Effector CD4-positive, alpha-beta T cell (primary cell): Measurements from ENCODE around the gene INSYN1. TPM values are rescaled to one million over a fixed set of nuclear protein-coding genes. Genes with fewer than 3 reads are reported as not detected.
"Not testable (repeated sequence)": the region's sequence is repeated elsewhere in the genome, so short reads cannot be mapped to it uniquely, and the experiment has no call there.

Experiments used
- DNase-seq: peaks from one replicate; pipeline ENCODE4 v3.0.0-alpha.2; 2020
- total RNA-seq: gene quantifications from one replicate; lab custom pipeline; 2026; lab: John Stamatoyannopoulos, UW

The INSYN1 gene
- not detected for total RNA-seq

- DNase-seq, result no peak
Observed at GRCh38 chr15:73753250-73754130, at the start of gene INSYN1. Gene INSYN1, minus strand, starts transcription at chr15:73753351. Its CDS starts 2,221 bp downstream, at chr15:73751130.

- DNase-seq, result no peak
Observed at GRCh38 chr15:73802431-73803041, 49.4 kb upstream of the INSYN1 start.

- DNase-seq, result no peak
Observed at GRCh38 chr15:73800662-73801345, 47.7 kb upstream of the INSYN1 start.

GRCh38 chr15:73799466-73799865 is 46.3 kb upstream of the INSYN1 start:
- DNase-seq, result no peak

GRCh38 chr15:73797366-73798158 is 44.4 kb upstream of the INSYN1 start:
- DNase-seq, result no peak

- no peak for DNase-seq
Observed at GRCh38 chr15:73796331-73796831, 43.2 kb upstream of the INSYN1 start.

- DNase-seq, result no peak
Observed at GRCh38 chr15:73794443-73795133, 41.4 kb upstream of the INSYN1 start.

GRCh38 chr15:73792899-73793541 is 39.9 kb upstream of the INSYN1 start:
- not testable (repeated sequence) for DNase-seq

GRCh38 chr15:73792415-73792814 is 39.3 kb upstream of the INSYN1 start:
- no peak for DNase-seq

- no peak for DNase-seq
Observed at GRCh38 chr15:73789521-73790240, 36.5 kb upstream of the INSYN1 start.

GRCh38 chr15:73787621-73788020 is 34.5 kb upstream of the INSYN1 start:
- no peak for DNase-seq

GRCh38 chr15:73786538-73786937 is 33.4 kb upstream of the INSYN1 start:
- DNase-seq, result no peak

GRCh38 chr15:73785256-73786014 is 32.3 kb upstream of the INSYN1 start:
- DNase-seq, result not testable (repeated sequence)

- DNase-seq, result no peak
Observed at GRCh38 chr15:73784291-73784690, 31.1 kb upstream of the INSYN1 start.

- DNase-seq, result no peak
Observed at GRCh38 chr15:73782344-73782959, 29.3 kb upstream of the INSYN1 start.

GRCh38 chr15:73781038-73781925 is 28.1 kb upstream of the INSYN1 start:
- no peak for DNase-seq

GRCh38 chr15:73779974-73780373 is 26.8 kb upstream of the INSYN1 start:
- DNase-seq, result no peak

GRCh38 chr15:73777741-73778140 is 24.6 kb upstream of the INSYN1 start:
- no peak for DNase-seq
